K562 (cell line): Measurements from ENCODE around the gene STK11. TPM values are rescaled to one million over a fixed set of nuclear protein-coding genes. Genes with fewer than 3 reads are reported as not detected.

Experiments used
- BRCA1 ChIP-seq, 2 experiments: fragments of 450-650 bp in 1 of 2; sonication (generic) in 1 of 2; formaldehyde crosslinking in 1 of 2; IDR thresholded peaks; 2 replicates each; pipeline versions ENCODE4 v1.5.0 to v1.6.1; 2017 to 2020; ENCODE audit warnings: mild to moderate bottlenecking in 1 of 2, missing genetic modification reagents in 1 of 2
- ESRRA ChIP-seq: fragments of 450-650 bp; IDR thresholded peaks from 2 replicates; pipeline ENCODE4 v1.6.1; 2014; ENCODE audit warnings: low read depth, mild to moderate bottlenecking, moderate library complexity, borderline replicate concordance
- HDAC8 ChIP-seq: fragments of 450-650 bp; IDR thresholded peaks from 2 replicates; pipeline ENCODE4 v1.6.1; 2016; ENCODE audit warnings: mild to moderate bottlenecking, missing genetic modification characterization, moderate library complexity, missing compliant biosample characterization
- POLR2A ChIP-seq: fragments of 450-650 bp; conservative IDR thresholded peaks from 2 replicates; pipeline ENCODE4 v1.6.1; 2016
- ZNF507 ChIP-seq: conservative IDR thresholded peaks from 2 replicates; pipeline ENCODE4 v1.6.1; 2017; ENCODE audit warnings: missing genetic modification characterization, missing compliant biosample characterization
- polyA plus RNA-seq, 8 experiments: library from polyadenylated mRNA; depleted of rRNA in 4 of 8; stranded (reverse) in 5 of 8; unstranded in 3 of 8; fragments of >200 nt; fragmentation: Nextera tagmentation in 2 of 8; fragmentation: Illumina TruSeq in 1 of 8; extraction: Ambion mirVana in 2 of 8; extraction: Trizol in 1 of 8; gene quantifications; 2 replicates each; pipeline versions ENCODE4 v1.2.1 to v1.2.3, GENCODE V29; 2011 to 2014; ENCODE audit warnings: inconsistent platforms in 1 of 8, missing spikeins in 1 of 8
- total RNA-seq, 7 experiments: library from RNA; depleted of rRNA in 6 of 7; stranded (reverse); fragments of >200 nt in 6 of 7; fragmentation: Illumina TruSeq in 2 of 7; extraction: Trizol in 2 of 7; gene quantifications; 2 replicates each; pipeline versions ENCODE4 v1.2.1 to v1.2.3, GENCODE V29; 2011 to 2021; ENCODE audit warnings: low replicate concordance in 1 of 7
- TF ChIP-seq, protein P1 (sequence below): fragments of 450-650 bp; formaldehyde crosslinking; conservative IDR thresholded peaks from 2 replicates; pipeline ENCODE4 v1.4.0; 2022; ENCODE audit warnings: mild to moderate bottlenecking, missing genetic modification characterization
- TF ChIP-seq, protein P2 (sequence below), 2 experiments: fragments of 450-650 bp in 1 of 2; sonication (generic) in 1 of 2; formaldehyde crosslinking; conservative IDR thresholded peaks; 2 replicates each; pipeline versions ENCODE4 v1.4.0 to v1.8.1; 2020 to 2022; ENCODE audit warnings: mild to moderate bottlenecking in 1 of 2, missing genetic modification reagents in 1 of 2
- TF ChIP-seq, protein P3 (sequence below): fragments of 450-650 bp; IDR thresholded peaks from 2 replicates; pipeline ENCODE4 v1.6.1; 2016; ENCODE audit warnings: low read depth
- TF ChIP-seq, protein P4 (sequence below): sonication (generic); formaldehyde crosslinking; IDR thresholded peaks from 2 replicates; pipeline ENCODE4 v1.8.0; 2023; ENCODE audit warnings: mild to moderate bottlenecking, missing genetic modification reagents
- TF ChIP-seq, protein P5 (sequence below): fragments of 450-650 bp; formaldehyde crosslinking; IDR thresholded peaks from 2 replicates; pipeline ENCODE4 v1.4.0; 2020; ENCODE audit warnings: mild to moderate bottlenecking, mixed read lengths
- TF ChIP-seq, protein P6 (sequence below): sonication (generic); formaldehyde crosslinking; IDR thresholded peaks from 2 replicates; pipeline ENCODE4 v1.8.1; 2023; ENCODE audit warnings: mild to moderate bottlenecking, missing genetic modification reagents

The STK11 gene
- total and polyA plus RNA-seq, 9 of the 15 experiments (the other 6 are each of a cell fraction or from before 2014, with no cell fraction given): 0.15 to 96.5 (median 31.7) TPM

DNA sequence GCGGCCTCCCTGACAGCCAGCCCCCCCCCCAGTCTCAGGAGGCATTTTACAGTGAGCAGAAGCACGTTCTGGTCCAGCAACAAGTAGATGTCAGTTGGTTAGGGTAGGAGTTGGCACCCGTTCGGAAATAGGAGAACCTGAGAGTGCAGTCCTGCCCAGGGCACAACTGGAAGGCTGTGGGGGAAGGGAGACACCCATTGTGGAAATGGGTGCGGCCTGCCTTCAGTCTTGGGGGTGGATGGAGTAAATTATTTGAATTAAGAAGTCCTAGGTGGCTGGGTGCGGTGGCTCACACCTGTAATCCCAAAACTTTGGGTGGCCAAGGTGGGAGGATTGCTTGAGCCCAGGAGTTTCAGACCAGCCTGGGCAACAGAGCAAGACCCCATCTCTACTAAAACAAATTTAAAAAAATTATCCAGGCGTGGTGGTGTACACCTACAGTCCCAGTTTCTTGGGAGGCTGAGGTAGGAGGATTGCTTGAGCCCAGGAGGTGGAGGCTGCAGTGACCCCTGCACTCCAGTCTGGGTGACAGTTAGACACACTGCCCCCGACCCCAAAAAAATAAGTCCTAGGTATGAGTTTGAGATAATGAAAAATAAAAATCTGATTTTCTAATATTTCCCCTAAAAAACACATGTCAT is 64.8 kb downstream of the STK11 start (continued):
- TF ChIP-seq, protein P1, sequence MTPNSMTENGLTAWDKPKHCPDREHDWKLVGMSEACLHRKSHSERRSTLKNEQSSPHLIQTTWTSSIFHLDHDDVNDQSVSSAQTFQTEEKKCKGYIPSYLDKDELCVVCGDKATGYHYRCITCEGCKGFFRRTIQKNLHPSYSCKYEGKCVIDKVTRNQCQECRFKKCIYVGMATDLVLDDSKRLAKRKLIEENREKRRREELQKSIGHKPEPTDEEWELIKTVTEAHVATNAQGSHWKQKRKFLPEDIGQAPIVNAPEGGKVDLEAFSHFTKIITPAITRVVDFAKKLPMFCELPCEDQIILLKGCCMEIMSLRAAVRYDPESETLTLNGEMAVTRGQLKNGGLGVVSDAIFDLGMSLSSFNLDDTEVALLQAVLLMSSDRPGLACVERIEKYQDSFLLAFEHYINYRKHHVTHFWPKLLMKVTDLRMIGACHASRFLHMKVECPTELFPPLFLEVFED (CRISPR knock-in tag): peak; percentile 53; the same call in 1 of the 2 replicates
- TF ChIP-seq, protein P2, sequence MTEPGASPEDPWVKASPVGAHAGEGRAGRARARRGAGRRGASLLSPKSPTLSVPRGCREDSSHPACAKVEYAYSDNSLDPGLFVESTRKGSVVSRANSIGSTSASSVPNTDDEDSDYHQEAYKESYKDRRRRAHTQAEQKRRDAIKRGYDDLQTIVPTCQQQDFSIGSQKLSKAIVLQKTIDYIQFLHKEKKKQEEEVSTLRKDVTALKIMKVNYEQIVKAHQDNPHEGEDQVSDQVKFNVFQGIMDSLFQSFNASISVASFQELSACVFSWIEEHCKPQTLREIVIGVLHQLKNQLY (CRISPR knock-in tag; conservative IDR thresholded peaks at IDR 0.05): 0 out of 4 replicates have a peak, but pooled peaks of 1 of the 2 experiments have one; percentile 57
- TF ChIP-seq POLR2A: peak; percentile 37; the same call in 1 of the 2 replicates
- TF ChIP-seq HDAC8: no peak
- no peak for TF ChIP-seq ZNF507 (tag)
- no peak for TF ChIP-seq BRCA1 (IDR thresholded peaks at IDR 0.05)
- no peak for TF ChIP-seq BRCA1 (CRISPR knock-in tag; IDR thresholded peaks at IDR 0.05)
- no peak for TF ChIP-seq ESRRA
- TF ChIP-seq, protein P3, sequence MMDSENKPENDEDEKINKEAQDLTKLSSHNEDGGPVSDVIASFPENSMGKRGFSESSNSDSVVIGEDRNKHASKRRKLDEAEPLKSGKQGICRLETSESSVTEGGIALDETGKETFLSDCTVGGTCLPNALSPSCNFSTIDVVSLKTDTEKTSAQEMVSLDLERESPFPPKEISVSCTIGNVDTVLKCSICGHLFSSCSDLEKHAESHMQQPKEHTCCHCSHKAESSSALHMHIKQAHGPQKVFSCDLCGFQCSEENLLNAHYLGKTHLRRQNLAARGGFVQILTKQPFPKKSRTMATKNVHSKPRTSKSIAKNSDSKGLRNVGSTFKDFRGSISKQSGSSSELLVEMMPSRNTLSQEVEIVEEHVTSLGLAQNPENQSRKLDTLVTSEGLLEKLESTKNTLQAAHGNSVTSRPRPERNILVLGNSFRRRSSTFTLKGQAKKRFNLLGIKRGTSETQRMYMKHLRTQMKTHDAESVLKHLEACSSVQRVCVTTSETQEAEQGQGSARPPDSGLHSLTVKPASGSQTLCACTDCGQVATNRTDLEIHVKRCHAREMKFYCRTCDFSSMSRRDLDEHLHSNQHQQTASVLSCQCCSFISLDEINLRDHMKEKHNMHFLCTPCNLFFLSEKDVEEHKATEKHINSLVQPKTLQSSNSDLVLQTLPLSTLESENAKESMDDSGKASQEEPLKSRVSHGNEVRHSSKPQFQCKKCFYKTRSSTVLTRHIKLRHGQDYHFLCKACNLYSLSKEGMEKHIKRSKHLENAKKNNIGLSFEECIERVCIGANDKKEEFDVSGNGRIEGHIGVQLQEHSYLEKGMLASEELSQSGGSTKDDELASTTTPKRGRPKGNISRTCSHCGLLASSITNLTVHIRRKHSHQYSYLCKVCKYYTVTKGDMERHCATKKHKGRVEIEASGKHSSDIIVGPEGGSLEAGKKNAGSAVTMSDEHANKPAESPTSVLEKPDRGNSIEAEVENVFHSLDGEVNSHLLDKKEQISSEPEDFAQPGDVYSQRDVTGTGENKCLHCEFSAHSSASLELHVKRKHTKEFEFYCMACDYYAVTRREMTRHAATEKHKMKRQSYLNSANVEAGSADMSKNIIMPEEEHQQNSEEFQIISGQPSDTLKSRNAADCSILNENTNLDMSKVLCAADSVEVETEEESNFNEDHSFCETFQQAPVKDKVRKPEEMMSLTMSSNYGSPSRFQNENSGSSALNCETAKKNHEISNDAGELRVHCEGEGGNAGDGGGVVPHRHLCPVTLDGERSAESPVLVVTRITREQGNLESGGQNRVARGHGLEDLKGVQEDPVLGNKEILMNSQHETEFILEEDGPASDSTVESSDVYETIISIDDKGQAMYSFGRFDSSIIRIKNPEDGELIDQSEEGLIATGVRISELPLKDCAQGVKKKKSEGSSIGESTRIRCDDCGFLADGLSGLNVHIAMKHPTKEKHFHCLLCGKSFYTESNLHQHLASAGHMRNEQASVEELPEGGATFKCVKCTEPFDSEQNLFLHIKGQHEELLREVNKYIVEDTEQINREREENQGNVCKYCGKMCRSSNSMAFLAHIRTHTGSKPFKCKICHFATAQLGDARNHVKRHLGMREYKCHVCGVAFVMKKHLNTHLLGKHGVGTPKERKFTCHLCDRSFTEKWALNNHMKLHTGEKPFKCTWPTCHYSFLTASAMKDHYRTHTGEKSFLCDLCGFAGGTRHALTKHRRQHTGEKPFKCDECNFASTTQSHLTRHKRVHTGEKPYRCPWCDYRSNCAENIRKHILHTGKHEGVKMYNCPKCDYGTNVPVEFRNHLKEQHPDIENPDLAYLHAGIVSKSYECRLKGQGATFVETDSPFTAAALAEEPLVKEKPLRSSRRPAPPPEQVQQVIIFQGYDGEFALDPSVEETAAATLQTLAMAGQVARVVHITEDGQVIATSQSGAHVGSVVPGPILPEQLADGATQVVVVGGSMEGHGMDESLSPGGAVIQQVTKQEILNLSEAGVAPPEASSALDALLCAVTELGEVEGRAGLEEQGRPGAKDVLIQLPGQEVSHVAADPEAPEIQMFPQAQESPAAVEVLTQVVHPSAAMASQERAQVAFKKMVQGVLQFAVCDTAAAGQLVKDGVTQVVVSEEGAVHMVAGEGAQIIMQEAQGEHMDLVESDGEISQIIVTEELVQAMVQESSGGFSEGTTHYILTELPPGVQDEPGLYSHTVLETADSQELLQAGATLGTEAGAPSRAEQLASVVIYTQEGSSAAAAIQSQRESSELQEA: no peak
- TF ChIP-seq, protein P4, sequence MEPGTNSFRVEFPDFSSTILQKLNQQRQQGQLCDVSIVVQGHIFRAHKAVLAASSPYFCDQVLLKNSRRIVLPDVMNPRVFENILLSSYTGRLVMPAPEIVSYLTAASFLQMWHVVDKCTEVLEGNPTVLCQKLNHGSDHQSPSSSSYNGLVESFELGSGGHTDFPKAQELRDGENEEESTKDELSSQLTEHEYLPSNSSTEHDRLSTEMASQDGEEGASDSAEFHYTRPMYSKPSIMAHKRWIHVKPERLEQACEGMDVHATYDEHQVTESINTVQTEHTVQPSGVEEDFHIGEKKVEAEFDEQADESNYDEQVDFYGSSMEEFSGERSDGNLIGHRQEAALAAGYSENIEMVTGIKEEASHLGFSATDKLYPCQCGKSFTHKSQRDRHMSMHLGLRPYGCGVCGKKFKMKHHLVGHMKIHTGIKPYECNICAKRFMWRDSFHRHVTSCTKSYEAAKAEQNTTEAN: no peak
- TF ChIP-seq, protein P5, sequence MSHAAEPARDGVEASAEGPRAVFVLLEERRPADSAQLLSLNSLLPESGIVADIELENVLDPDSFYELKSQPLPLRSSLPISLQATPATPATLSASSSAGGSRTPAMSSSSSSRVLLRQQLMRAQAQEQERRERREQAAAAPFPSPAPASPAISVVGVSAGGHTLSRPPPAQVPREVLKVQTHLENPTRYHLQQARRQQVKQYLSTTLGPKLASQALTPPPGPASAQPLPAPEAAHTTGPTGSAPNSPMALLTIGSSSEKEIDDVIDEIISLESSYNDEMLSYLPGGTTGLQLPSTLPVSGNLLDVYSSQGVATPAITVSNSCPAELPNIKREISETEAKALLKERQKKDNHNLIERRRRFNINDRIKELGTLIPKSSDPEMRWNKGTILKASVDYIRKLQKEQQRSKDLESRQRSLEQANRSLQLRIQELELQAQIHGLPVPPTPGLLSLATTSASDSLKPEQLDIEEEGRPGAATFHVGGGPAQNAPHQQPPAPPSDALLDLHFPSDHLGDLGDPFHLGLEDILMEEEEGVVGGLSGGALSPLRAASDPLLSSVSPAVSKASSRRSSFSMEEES (CRISPR knock-in tag): no peak
- TF ChIP-seq, protein P6, sequence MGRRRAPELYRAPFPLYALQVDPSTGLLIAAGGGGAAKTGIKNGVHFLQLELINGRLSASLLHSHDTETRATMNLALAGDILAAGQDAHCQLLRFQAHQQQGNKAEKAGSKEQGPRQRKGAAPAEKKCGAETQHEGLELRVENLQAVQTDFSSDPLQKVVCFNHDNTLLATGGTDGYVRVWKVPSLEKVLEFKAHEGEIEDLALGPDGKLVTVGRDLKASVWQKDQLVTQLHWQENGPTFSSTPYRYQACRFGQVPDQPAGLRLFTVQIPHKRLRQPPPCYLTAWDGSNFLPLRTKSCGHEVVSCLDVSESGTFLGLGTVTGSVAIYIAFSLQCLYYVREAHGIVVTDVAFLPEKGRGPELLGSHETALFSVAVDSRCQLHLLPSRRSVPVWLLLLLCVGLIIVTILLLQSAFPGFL (CRISPR knock-in tag): 0 out of 2 replicates have a peak, but pooled peaks have one; percentile 73
